PC-9 (cell line): ENCODE measurements around the gene TEKTIP1. TPM values are rescaled to one million over a fixed set of nuclear protein-coding genes. Genes with fewer than 3 reads are reported as not detected.

Experiments used
- BruUV-seq: library from RNA; stranded (reverse); fragments of 400-500 nt; replicated peaks from 2 replicates; lab custom pipeline; 2021; lab: Mats Ljungman, UMichigan
- CTCF ChIA-PET: fragments of 300-600 bp; sonication (Branson Sonifier 250); formaldehyde crosslinking; loops from one replicate; lab custom pipeline; 2022; ENCODE audit warnings: antibody characterized with exemption; lab: Charles Lee
- POLR2A ChIA-PET: fragments of 300-600 bp; sonication (Branson Sonifier 250); formaldehyde crosslinking; loops from one replicate; lab custom pipeline; 2022; ENCODE audit warnings: antibody characterized with exemption; ENCODE audit not compliant: unreplicated experiment; lab: Charles Lee
- DNase-seq, 2 experiments: peaks; one replicate each; pipeline versions ENCODE4 v3.0.0 to v3.0.0-alpha.2; 2015 to 2022; ENCODE audit warnings: mixed read lengths in 1 of 2
- H2AFZ ChIP-seq: fragments of 200-600 bp; sonication (generic); 2 replicates; pipeline ENCODE4 v1.8.1; 2017; ENCODE audit warnings: antibody characterized with exemption
- H3F3A ChIP-seq: fragments of 200-600 bp; sonication (generic); 2 replicates; pipeline ENCODE4 v1.8.1; 2017; ENCODE audit warnings: antibody characterized with exemption, mild to moderate bottlenecking, low read depth; ENCODE audit not compliant: insufficient read depth
- H3K27ac ChIP-seq: fragments of 200-600 bp; sonication (generic); 2 replicates; pipeline ENCODE4 v1.6.1; 2016; ENCODE audit warnings: mixed run types
- H3K27me3 ChIP-seq: fragments of 200-600 bp; sonication (generic); 2 replicates; pipeline ENCODE4 v1.6.1; 2016; ENCODE audit warnings: low read depth, mixed run types; ENCODE audit not compliant: insufficient read depth
- H3K36me3 ChIP-seq: fragments of 200-600 bp; sonication (generic); 2 replicates; pipeline ENCODE4 v1.6.1; 2016; ENCODE audit warnings: low read depth, mixed run types
- H3K4me1 ChIP-seq: fragments of 200-600 bp; sonication (generic); replicated peaks from 2 replicates; pipeline ENCODE4 v1.6.1; 2016; ENCODE audit warnings: mixed run types; ENCODE audit not compliant: insufficient read depth
- H3K4me2 ChIP-seq: fragments of 200-600 bp; sonication (generic); 2 replicates; pipeline ENCODE4 v1.6.1; 2017; ENCODE audit warnings: mixed run types
- H3K4me3 ChIP-seq: fragments of 200-600 bp; sonication (generic); 2 replicates; pipeline ENCODE4 v1.6.1; 2016; ENCODE audit warnings: mixed run types
- H3K79me2 ChIP-seq: fragments of 200-600 bp; sonication (generic); 2 replicates; pipeline ENCODE4 v1.6.1; 2017; ENCODE audit warnings: low read depth, mixed run types
- H3K9me2 ChIP-seq: fragments of 200-600 bp; sonication (generic); 2 replicates; pipeline ENCODE4 v1.8.1; 2017; ENCODE audit warnings: mild to moderate bottlenecking; ENCODE audit not compliant: insufficient read depth
- H3K9me3 ChIP-seq: fragments of 200-600 bp; sonication (generic); 2 replicates; pipeline ENCODE4 v1.8.1; 2016; ENCODE audit warnings: low read depth; ENCODE audit not compliant: insufficient read depth
- H4K20me1 ChIP-seq: fragments of 200-600 bp; sonication (generic); 2 replicates; pipeline ENCODE4 v1.8.1; 2017; ENCODE audit not compliant: insufficient read depth
- EZH2 ChIP-seq: fragments of 200-600 bp; sonication (generic); IDR thresholded peaks from 2 replicates; pipeline ENCODE4 v1.8.0; 2017; ENCODE audit warnings: antibody characterized with exemption, low read depth
- intact Hi-C: fragments of 100-400 bp; cut with micrococcal nuclease; formaldehyde crosslinking; loops from one replicate; pipeline ENCODE4 v1.10.0; 2022; ENCODE audit not compliant: unreplicated experiment
- total RNA-seq: library from RNA; stranded (reverse); gene quantifications from 2 replicates; pipeline ENCODE4 v1.2.3, GENCODE V29; 2021
- TF ChIP-seq, protein P1 (sequence below): fragments of 200-600 bp; sonication (generic); conservative IDR thresholded peaks from 2 replicates; pipeline ENCODE4 v1.6.1; 2017; ENCODE audit warnings: mixed run types, antibody characterized with exemption, mild to moderate bottlenecking, moderate library complexity

Gene TEKTIP1
- total RNA-seq, 1 experiment from 2014 or later, result 4.9 TPM

DNA sequence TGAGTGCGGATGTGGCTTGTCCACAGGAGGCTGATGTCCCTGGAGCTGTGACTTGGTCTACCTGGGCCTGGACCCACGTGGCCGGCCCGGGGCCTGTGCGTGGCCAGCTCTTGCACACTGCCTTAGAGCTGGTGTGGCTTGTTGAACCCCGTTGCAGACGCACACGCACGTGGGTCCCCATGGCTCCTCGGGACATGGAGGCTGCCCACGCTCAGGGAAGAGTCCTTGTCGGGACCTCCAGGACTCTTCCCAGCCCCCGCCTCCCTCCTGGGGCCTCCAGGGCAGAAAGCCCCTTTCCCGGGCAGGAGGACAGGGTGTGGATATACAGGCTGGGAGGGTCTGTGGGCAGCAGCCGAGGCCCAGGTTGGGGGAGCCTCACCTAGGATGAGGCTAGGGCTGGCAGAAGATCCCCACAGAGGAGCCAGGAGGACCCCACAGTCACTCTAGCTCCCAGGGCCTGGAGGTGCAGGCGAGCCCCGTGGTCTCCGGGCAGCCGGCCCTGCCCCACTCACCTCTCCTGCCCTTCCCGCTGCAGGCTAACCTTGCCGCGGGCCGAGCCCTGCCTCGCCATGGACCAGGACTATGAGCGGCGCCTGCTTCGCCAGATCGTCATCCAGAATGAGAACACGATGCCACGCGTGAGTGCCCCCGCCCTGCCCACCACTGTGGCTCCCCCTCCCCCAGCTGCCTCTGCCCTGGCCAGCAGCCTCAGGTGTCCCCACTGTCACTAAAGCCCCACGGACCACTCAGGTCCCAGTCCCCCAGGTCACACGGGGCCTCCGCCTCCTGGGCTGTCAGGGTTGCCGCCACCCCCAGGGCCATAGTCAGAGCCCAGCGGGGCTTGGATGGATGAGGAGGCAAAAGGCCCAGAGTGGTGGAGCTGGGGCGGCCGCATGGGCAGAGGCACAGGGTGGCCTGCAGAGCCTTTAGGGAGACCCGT lies 16.3 kb upstream of the TEKTIP1 start:
- no peaks in the 10 kb centered on the region for H3K27me3 ChIP-seq
- H3K9me3 ChIP-seq, result no peaks in the 10 kb centered on the region
- ChIA-PET CTCF (no interaction called here), POLR2A (no interaction called here)
- no peak overlapping the region for H2AFZ ChIP-seq
- TF ChIP-seq EZH2, result no peak
- TF ChIP-seq, protein P1, sequence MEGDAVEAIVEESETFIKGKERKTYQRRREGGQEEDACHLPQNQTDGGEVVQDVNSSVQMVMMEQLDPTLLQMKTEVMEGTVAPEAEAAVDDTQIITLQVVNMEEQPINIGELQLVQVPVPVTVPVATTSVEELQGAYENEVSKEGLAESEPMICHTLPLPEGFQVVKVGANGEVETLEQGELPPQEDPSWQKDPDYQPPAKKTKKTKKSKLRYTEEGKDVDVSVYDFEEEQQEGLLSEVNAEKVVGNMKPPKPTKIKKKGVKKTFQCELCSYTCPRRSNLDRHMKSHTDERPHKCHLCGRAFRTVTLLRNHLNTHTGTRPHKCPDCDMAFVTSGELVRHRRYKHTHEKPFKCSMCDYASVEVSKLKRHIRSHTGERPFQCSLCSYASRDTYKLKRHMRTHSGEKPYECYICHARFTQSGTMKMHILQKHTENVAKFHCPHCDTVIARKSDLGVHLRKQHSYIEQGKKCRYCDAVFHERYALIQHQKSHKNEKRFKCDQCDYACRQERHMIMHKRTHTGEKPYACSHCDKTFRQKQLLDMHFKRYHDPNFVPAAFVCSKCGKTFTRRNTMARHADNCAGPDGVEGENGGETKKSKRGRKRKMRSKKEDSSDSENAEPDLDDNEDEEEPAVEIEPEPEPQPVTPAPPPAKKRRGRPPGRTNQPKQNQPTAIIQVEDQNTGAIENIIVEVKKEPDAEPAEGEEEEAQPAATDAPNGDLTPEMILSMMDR, result no peak
- H3F3A ChIP-seq, result no peaks in the 10 kb centered on the region
- H3K79me2 ChIP-seq, result peaks cover 9% of the 10 kb centered on the region; the same call in 1 of the 2 replicates
- peaks cover 5% of the 10 kb centered on the region; the same call in 1 of the 2 replicates for H4K20me1 ChIP-seq
- intact Hi-C loops, result no loop called here
- no peak for DNase-seq
- H3K27ac ChIP-seq, result no peak overlapping the region
- H3K4me1 ChIP-seq, result no peaks in the 10 kb centered on the region
- no TSS peak for BruUV-seq
- H3K4me3 ChIP-seq, result no peak overlapping the region
- no peak overlapping the region for H3K4me2 ChIP-seq
- H3K9me2 ChIP-seq, result no peaks in the 10 kb centered on the region
- H3K36me3 ChIP-seq, result no peaks in the 10 kb centered on the region

DNA sequence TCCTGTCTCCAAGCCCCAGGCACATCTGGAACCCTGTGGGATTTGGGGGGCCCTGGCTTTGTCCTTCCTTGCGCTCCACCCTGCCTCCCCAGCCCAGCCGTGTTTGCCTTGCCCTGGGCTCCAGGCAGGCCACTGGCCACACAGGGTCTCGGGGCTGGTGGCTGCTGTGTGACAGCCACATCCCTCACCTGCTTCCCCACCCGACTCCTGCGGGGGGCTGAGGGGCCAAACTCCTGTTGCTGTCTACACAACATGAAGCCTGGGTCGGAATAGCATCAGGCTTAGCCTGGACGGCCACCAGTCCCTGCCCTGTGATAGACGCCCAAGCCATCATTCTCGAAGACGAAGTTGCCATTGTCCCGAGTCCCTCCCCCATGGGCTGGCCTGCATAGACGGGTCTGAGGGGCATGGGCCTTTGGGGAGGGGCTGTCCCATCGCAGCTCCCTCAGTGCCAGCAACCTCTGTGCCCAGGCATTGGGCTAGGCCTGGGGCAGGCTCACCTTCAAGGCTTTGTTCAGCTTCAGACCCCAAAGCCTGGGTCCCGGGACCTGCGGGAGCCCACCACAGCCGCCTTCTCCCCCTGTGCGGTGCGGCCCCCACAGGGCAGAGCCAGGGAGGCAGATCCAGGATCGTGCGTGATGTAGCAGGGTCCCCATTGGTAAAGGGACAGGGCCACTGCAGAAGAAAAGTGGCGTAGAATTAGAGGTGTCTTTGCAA lies 15.5 kb upstream of the TEKTIP1 start:
- Histone ChIP-seq H3K4me1 (no peaks in the 10 kb centered on the region), H3K9me2 (no peaks in the 10 kb centered on the region), H3K4me3 (no peak overlapping the region), H3K9me3 (no peaks in the 10 kb centered on the region), H3K27ac (no peak overlapping the region), H3K36me3 (no peaks in the 10 kb centered on the region), H3F3A (no peaks in the 10 kb centered on the region), H2AFZ (no peak overlapping the region), H3K27me3 (no peaks in the 10 kb centered on the region), H4K20me1 (no peaks in the 10 kb centered on the region), H3K4me2 (no peak overlapping the region), H3K79me2 (peaks cover 5% of the 10 kb centered on the region; the same call in 1 of the 2 replicates)
- no peak for DNase-seq
- no peak for TF ChIP-seq EZH2
- TF ChIP-seq, protein P1, result no peak
- ChIA-PET POLR2A (no interaction called here), CTCF (no interaction called here)
- intact Hi-C loops, result no loop called here
- no TSS peak for BruUV-seq

DNA sequence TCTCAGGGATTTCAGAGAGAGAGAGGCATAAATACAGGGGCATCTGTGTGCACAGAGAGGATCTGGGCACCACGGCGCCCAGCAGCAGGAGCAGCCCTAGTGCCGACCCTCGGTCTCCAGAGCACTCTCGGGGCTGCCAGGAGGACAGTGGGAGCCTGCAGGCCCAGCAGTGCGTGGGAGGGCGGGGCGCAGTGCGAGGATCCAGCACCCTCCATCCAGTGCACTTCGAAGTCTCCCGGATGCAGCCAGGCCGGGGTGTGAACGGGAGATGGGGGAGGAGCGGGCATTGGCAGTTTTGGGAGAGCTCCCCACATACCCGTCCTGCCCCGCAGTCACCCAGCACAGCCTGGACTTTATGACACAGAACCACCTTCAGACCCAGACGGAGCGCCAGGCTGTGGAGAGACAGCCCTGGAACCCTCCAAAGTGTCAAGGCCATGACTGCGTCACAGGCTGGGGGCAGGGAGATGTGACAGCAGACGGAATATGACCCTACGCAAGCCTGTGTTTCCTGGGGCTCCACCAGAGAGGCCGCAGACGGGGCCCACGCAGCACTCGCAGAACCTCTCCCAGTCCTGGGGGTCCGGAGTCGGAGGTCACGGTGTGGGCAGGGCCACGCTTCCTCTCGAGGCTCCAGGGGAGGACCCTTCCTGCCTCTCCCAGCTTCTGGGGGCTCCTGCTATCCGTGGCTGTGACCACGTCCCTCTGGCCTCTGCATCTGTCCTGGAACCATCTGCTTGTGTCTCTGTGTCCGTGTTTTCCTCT lies 14.7 kb upstream of the TEKTIP1 start:
- ChIA-PET CTCF (no interaction called here), POLR2A (no interaction called here)
- H3K79me2 ChIP-seq, result peaks cover 5% of the 10 kb centered on the region; the same call in 1 of the 2 replicates
- H3K4me2 ChIP-seq, result no peak overlapping the region
- H3K27ac ChIP-seq, result no peak overlapping the region
- no peaks in the 10 kb centered on the region for H3K9me2 ChIP-seq
- H2AFZ ChIP-seq, result no peak overlapping the region
- H3K4me1 ChIP-seq, result no peaks in the 10 kb centered on the region
- no peak for DNase-seq
- TF ChIP-seq EZH2, result no peak
- TF ChIP-seq, protein P1, result no peak
- no TSS peak for BruUV-seq
- intact Hi-C loops, result no loop called here
- no peaks in the 10 kb centered on the region for H3K27me3 ChIP-seq
- H4K20me1 ChIP-seq, result no peaks in the 10 kb centered on the region
- H3K36me3 ChIP-seq, result no peaks in the 10 kb centered on the region
- no peak overlapping the region for H3K4me3 ChIP-seq
- H3F3A ChIP-seq, result no peaks in the 10 kb centered on the region
- H3K9me3 ChIP-seq, result no peaks in the 10 kb centered on the region
